ENCODE results near the gene C1QTNF7.

Gene C1QTNF7

GRCh38 chr4:15382669-15383273, 45.1 kb upstream of the C1QTNF7 start (continued):
- TF ChIP-seq ZNF214 (tag by site-specific recombination; IDR thresholded peaks at IDR 0.05; ENCODE audit: borderline replicate concordance) (no peak), ZBTB21 (tag by site-specific recombination; IDR thresholded peaks at IDR 0.05) (no peak)

DNA sequence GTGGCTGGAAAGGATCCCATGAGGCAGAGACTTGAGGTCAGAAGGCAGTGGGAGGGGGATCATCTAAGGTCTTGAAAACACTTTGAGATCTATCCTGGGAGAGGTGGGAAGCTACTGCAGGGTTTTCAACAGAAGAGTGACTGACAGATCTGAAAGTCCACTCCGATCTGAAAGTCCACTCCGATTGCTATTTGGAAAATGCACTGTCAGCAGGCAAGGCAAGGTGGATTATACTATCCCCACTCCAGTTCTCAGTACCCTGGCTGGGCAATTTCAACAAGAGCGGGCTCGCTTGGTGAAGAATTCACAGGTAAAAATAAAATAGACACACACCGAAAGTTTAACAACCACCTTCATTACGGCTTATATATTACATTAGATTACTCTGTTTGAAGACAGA, 42.3 kb upstream of the C1QTNF7 start:
- TF ChIP-seq OVOL3 (tag by site-specific recombination; IDR thresholded peaks at IDR 0.05) (no peak), ZNF211 (tag by site-specific recombination; IDR thresholded peaks at IDR 0.05; ENCODE audit: low read depth) (no peak), BCL11B (tag by site-specific recombination; IDR thresholded peaks at IDR 0.05; ENCODE audit: low read depth) (no peak), ZNF677 (tag by site-specific recombination; IDR thresholded peaks at IDR 0.05) (no peak), SP7 (tag by site-specific recombination; IDR thresholded peaks at IDR 0.05) (no peak), ZSCAN23 (tag by site-specific recombination; IDR thresholded peaks at IDR 0.05) (no peak), ZEB2 (tag by site-specific recombination; IDR thresholded peaks at IDR 0.05) (no peak), ZNF501 (tag by site-specific recombination; IDR thresholded peaks at IDR 0.05) (no peak), ZBTB8A (tag by site-specific recombination; IDR thresholded peaks at IDR 0.05) (no peak), ZBTB17 (tag by site-specific recombination; IDR thresholded peaks at IDR 0.05) (no peak), ZNF335 (tag by site-specific recombination; conservative IDR thresholded peaks at IDR 0.05) (no peak), HOXA7 (CRISPR knock-in tag; IDR thresholded peaks at IDR 0.05; ENCODE audit: borderline replicate concordance) (no peak), ZNF2 (tag by site-specific recombination; IDR thresholded peaks at IDR 0.05) (no peak), ZFP69B (tag by site-specific recombination; IDR thresholded peaks at IDR 0.05) (no peak), ELK4 (IDR thresholded peaks at IDR 0.05; ENCODE audit: borderline replicate concordance, low read depth, low read length) (no peak), ZNF157 (tag by site-specific recombination; IDR thresholded peaks at IDR 0.05) (no peak), ZNF16 (tag by site-specific recombination; IDR thresholded peaks at IDR 0.05; ENCODE audit: low read depth) (no peak), MEIS1 (CRISPR knock-in tag; IDR thresholded peaks at IDR 0.05; ENCODE audit: borderline replicate concordance) (no peak)
- TF ChIP-seq, protein P1, sequence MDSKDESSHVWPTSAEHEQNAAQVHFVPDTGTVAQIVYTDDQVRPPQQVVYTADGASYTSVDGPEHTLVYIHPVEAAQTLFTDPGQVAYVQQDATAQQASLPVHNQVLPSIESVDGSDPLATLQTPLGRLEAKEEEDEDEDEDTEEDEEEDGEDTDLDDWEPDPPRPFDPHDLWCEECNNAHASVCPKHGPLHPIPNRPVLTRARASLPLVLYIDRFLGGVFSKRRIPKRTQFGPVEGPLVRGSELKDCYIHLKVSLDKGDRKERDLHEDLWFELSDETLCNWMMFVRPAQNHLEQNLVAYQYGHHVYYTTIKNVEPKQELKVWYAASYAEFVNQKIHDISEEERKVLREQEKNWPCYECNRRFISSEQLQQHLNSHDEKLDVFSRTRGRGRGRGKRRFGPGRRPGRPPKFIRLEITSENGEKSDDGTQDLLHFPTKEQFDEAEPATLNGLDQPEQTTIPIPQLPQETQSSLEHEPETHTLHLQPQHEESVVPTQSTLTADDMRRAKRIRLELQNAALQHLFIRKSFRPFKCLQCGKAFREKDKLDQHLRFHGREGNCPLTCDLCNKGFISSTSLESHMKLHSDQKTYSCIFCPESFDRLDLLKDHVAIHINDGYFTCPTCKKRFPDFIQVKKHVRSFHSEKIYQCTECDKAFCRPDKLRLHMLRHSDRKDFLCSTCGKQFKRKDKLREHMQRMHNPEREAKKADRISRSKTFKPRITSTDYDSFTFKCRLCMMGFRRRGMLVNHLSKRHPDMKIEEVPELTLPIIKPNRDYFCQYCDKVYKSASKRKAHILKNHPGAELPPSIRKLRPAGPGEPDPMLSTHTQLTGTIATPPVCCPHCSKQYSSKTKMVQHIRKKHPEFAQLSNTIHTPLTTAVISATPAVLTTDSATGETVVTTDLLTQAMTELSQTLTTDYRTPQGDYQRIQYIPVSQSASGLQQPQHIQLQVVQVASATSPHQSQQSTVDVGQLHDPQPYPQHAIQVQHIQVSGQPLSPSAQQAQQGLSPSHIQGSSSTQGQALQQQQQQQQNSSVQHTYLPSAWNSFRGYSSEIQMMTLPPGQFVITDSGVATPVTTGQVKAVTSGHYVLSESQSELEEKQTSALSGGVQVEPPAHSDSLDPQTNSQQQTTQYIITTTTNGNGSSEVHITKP (tag by site-specific recombination; IDR thresholded peaks at IDR 0.05), result no peak
- TF ChIP-seq, protein P2, sequence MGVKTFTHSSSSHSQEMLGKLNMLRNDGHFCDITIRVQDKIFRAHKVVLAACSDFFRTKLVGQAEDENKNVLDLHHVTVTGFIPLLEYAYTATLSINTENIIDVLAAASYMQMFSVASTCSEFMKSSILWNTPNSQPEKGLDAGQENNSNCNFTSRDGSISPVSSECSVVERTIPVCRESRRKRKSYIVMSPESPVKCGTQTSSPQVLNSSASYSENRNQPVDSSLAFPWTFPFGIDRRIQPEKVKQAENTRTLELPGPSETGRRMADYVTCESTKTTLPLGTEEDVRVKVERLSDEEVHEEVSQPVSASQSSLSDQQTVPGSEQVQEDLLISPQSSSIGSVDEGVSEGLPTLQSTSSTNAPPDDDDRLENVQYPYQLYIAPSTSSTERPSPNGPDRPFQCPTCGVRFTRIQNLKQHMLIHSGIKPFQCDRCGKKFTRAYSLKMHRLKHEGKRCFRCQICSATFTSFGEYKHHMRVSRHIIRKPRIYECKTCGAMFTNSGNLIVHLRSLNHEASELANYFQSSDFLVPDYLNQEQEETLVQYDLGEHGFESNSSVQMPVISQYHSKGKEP (tag by site-specific recombination; IDR thresholded peaks at IDR 0.05), result no peak
- no peak overlapping the region for H3K4me3 ChIP-seq (ENCODE audit: low read depth, low read length)
- no peaks in the 10 kb centered on the region for H3K4me1 ChIP-seq (ENCODE audit: control insufficient read depth, insufficient read depth, low read length)
- ChIA-PET CTCF (interaction anchor here (0.8 to 1.3 kb wide), 2 partner anchors 8 to 23 kb away, joined by 3 read pairs; no protein-coding TSS in a partner anchor), POLR2A (no interaction called here)
- H3K9me3 ChIP-seq (ENCODE audit: control insufficient read depth, insufficient read depth, low read depth, low read length), result no peaks in the 10 kb centered on the region
- H3K27ac ChIP-seq (ENCODE audit: extremely low read depth, low read depth, low read length), result no peak overlapping the region
- no peaks in the 10 kb centered on the region for H3K36me3 ChIP-seq (ENCODE audit: control insufficient read depth in 2 of 2, insufficient read depth in 1 of 2, low read length in 2 of 2)
